GM12865 (cell line): ENCODE results near the gene POLR2J3.
"Not testable (repeated sequence)": the region's sequence is repeated elsewhere in the genome, so short reads cannot be mapped to it uniquely, and the experiment has no call there.

Experiments
- DNase-seq: peaks from one replicate; pipeline ENCODE4 v3.0.0; 2010; ENCODE audit warnings: low read depth
- H3K4me3 ChIP-seq: 2 replicates; pipeline ENCODE4 v1.5.1; 2011; ENCODE audit warnings: mild to moderate bottlenecking, low read depth, low read length, control low read depth

Gene POLR2J3

DNA sequence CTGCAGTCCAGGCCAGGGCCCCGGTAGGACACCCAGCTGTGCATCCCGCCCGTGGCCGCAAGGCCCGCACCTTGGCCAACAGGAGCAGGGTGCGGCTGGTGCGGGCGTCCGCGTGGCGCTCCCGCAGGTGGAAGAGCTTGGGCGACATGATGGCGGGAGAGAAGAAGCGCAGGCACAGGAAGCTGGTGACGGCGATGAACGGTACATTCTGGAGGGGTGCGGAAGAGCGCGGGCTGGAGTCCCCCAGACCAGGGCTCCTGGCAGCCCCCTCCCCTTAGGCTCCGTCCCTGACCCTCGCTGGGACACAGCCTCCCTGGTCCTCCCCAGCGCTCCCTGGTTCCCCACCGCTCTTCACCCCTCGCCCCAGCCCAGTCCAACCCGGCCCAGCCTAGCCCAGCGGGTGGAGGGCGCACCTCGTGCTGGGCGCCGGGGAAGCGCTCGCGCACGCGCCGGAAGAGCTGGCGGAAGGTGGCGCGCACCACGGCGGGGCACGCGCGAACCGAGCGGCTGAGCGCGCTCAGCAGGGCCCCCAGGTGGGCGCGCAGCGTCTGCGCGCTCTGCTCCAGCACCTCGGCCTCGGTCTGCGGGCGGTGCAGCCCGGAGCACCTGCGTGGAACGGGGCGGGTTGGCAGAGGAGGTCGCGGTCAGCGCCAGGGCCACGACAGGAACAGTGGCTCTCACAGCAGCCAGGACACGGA, 21.4 kb upstream of the POLR2J3 start:
- not testable (repeated sequence) for DNase-seq, H3K4me3 ChIP-seq

- not testable (repeated sequence) for H3K4me3 ChIP-seq, DNase-seq
These were observed 20.2 kb upstream of the POLR2J3 start for GRCh38 chr7:102592477-102593019.

DNA sequence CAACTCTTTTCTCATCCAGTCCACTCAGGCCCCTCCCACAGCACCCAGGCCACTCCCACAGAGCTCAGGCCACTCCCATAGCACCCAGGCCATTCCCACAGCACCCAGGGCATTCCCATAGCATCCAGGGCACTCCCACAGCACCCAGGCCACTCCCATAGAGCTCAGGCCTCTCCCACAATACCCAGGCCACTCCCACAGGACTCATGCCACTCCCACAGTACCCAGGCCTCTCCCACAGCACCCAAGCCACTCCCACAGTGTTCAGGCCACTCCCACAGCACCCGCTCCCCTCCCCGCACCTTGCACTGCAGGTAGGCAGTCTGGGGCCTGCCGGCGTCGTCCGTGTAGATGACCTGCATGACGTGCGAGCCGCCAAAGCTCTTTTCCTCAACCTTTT, 17.5 kb upstream of the POLR2J3 start:
- not testable (repeated sequence) for DNase-seq

GRCh38 chr7:102583495-102583894, 11.1 kb upstream of the POLR2J3 start:
- not testable (repeated sequence) for DNase-seq, H3K4me3 ChIP-seq

More for the DNA sequence above, 17.5 kb upstream of the POLR2J3 start:
- H3K4me3 ChIP-seq, result not testable (repeated sequence)

- not testable (repeated sequence) for H3K4me3 ChIP-seq, DNase-seq
These were observed 9.3 kb upstream of the POLR2J3 start for GRCh38 chr7:102581722-102582121.

- H3K4me3 ChIP-seq, DNase-seq: not testable (repeated sequence)
These were observed 6.1 kb upstream of the POLR2J3 start for GRCh38 chr7:102578486-102578885.

- DNase-seq, H3K4me3 ChIP-seq: not testable (repeated sequence)
These were observed 5.2 kb upstream of the POLR2J3 start for GRCh38 chr7:102577315-102578240.

- DNase-seq, H3K4me3 ChIP-seq: not testable (repeated sequence)
These were observed 4.0 kb upstream of the POLR2J3 start for GRCh38 chr7:102576363-102576762.

DNA sequence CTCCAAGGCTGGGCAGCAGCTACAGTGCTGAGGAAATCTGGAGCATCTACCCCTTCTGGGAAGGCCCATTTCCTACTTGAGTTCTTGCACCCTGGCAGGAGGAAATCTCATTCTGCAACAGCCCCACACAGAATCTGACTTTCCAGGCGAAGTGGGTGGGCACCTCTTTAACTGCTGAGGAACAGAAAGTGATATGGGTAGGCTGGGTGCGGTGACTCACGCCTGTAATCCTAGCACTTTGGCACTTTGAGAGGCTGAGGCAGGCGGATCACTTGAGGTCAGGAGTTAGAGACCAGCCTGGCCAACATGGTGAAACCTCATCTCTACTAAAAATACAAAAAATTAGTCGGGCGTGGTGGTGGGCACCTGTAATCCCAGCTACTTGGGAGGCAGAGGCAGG, 2.2 kb upstream of the POLR2J3 start:
- DNase-seq, H3K4me3 ChIP-seq: not testable (repeated sequence)

DNA sequence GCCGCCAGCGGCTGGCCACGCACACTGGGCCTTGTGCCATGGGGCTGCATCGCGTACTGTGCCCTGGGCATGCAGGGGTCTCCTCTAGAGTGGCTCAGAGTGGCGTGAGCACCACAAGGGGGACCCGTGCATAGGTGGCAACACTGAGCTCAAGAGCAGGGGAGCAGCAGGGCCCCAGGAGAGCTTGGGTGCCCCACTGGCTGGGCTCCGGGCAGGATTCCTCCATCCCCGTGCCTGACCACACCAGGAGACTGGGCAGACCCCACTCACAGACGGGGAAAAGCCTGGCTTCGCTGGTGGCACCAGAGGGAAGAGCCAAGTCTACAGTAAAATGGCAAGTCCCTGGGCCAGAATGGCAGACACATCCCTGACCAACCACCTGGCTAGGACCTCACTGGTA, 3.8 kb downstream of the POLR2J3 start:
- not testable (repeated sequence) for DNase-seq, H3K4me3 ChIP-seq

GRCh38 chr7:102550808-102551422, 21.5 kb downstream of the POLR2J3 start, which contains the start of gene SPDYE2:
Gene SPDYE2, plus strand, starts transcription at chr7:102551226. Its CDS starts 2,030 bp downstream, at chr7:102553256.
- DNase-seq, H3K4me3 ChIP-seq: not testable (repeated sequence)

- DNase-seq, H3K4me3 ChIP-seq: not testable (repeated sequence)
These were observed 26.0 kb downstream of the POLR2J3 start for GRCh38 chr7:102546353-102546752.

- H3K4me3 ChIP-seq, DNase-seq: not testable (repeated sequence)
These were observed 27.1 kb downstream of the POLR2J3 start for GRCh38 chr7:102545288-102545687.

DNA sequence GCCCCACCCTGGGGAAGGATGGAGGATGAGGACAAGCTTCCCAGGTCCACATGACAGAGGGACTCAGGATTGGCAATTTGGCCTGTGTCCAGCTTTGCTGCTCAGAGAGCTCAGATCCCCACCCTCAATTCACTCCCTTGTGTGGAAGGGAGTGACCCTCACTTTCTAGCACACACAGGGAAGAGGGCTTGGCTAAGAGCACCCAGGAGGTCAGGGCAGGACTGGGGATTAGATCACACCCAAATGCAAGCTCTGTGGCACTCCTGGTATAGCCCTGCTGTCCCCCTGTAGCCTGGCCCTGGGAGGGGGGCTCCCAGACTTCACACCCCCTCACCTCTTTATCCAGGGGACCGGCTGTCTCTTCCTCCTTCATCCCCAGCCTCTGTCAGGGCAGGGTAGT, 28.0 kb downstream of the POLR2J3 start:
- DNase-seq, H3K4me3 ChIP-seq: not testable (repeated sequence)

- not testable (repeated sequence) for DNase-seq
These were observed 28.8 kb downstream of the POLR2J3 start, which contains the start of gene UPK3BL2 for GRCh38 chr7:102543596-102543995. Gene UPK3BL2, minus strand, starts transcription at chr7:102543696. Its CDS starts 60 bp downstream, at chr7:102543636.

DNA sequence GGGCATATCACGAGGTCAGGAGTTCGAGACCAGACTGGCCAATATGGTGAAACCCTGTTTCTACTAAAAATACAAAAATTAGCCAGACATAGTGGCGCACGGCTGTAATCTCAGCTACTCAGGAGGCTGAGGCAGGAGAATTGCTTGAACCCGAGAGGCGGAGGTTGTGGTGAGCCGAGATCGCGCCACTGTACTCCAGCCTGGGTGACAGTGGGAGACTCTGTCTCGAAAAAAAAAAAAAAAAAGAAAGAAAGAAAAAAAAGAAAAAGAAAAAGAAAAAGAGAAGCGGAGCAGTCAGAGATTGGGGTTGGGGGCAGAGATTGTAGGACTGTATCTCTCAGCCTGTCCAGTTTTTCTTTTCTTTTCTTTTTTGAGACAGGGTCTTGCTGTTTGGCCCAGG, 29.6 kb downstream of the POLR2J3 start:
- not testable (repeated sequence) for DNase-seq

More at GRCh38 chr7:102543596-102543995, 28.8 kb downstream of the POLR2J3 start, which contains the start of gene UPK3BL2:
- H3K4me3 ChIP-seq, result not testable (repeated sequence)

GRCh38 chr7:102542083-102542482, 30.3 kb downstream of the POLR2J3 start:
- not testable (repeated sequence) for H3K4me3 ChIP-seq, DNase-seq

More for the DNA sequence above, 29.6 kb downstream of the POLR2J3 start:
- H3K4me3 ChIP-seq, result not testable (repeated sequence)

DNA sequence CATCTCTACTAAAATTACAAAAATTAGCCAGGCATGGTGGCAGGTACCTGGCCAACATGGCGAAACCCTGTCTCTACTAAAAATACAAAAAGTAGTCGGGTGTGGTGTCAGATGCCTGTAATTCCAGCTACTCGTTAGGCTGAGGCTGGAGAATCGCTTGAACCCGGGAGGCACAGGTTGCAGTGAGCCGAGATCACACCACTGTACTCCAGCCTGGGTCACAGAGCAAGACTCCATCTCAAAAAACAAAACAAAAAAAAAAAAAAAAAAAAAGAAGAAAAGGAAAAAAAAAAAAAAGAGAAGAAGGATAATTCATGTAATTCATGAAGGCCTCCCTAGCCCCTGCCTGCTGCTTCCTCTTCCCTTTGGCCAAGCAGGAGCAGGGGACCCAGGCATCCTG, 31.8 kb downstream of the POLR2J3 start:
- DNase-seq, H3K4me3 ChIP-seq: not testable (repeated sequence)

DNA sequence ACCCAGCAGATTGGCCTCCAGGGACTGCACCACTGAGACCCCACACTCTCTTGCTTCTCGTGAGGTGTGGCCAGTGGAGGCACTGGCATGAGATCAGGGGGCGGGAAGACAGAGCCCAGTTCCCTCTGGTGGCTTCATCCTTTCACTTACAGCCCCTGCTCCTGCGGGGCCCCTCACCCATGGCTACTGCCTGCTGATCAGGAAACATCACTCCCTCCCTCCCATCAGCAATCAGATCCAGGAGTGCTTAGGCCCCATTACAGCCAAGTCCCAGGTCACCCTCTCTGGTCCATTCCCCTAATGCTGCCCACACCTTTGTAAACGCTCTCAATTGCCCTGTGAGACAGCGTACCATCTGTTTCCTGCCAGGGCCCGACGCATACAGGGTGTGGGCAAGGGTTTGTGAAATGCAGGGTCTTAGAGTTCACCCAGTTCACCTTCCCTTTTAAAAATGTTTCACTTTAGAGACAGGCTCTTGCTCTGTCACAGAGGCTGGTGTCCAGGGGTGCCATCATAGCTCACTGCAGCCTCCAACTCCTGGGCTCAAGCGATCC, 37.2 kb downstream of the POLR2J3 start:
- not testable (repeated sequence) for H3K4me3 ChIP-seq, DNase-seq
